Lower leg skin (tissue), 4 donors: ENCODE results near the gene ACVRL1. TPM values are rescaled to one million over a fixed set of nuclear protein-coding genes. Genes with fewer than 3 reads are reported as not detected.

Experiments
- DNase-seq, 2 donors: peaks; one replicate each; pipeline ENCODE4 v3.0.0-alpha.2; 2019; ENCODE audit warnings: low spot score in 2 of 2
- H3K4me3 ChIP-seq: fragments of 200-600 bp; sonication (generic); 2 replicates; pipeline ENCODE4 v1.5.1; 2017; ENCODE audit warnings: mild to moderate bottlenecking, low read depth; ENCODE audit not compliant: poor library complexity, severe bottlenecking
- POLR2A ChIP-seq, 2 donors: fragments of 450-650 bp; IDR thresholded peaks; one replicate each; pipeline ENCODE4 v1.6.1; 2016 to 2017; ENCODE audit warnings: antibody characterized with exemption in 2 of 2, mild to moderate bottlenecking in 1 of 2, moderate library complexity in 1 of 2
- WGBS, 2 donors: methylation state at CpG; one replicate each; pipeline ENCODE4 v1.1.5; 2018; 5-methylcytosine and 5-hydroxymethylcytosine counted together
- intact Hi-C: fragments of 100-400 bp; cut with DNase I; formaldehyde crosslinking; loops from one replicate; pipeline ENCODE4 v1.15.0; 2023; ENCODE audit warnings: low total_unique reads
- total RNA-seq, 4 donors: library from RNA; depleted of rRNA; stranded (reverse); fragments of >200 nt; gene quantifications; one replicate each; pipeline ENCODE4 v1.1.0, GENCODE V29; 2016
- TF ChIP-seq, protein P1 (sequence below), 3 donors: fragments of 450-650 bp; IDR thresholded peaks; one replicate each; pipeline ENCODE4 v1.5.1; 2016; ENCODE audit warnings: antibody characterized with exemption in 3 of 3, mild to moderate bottlenecking in 3 of 3, moderate library complexity in 2 of 3

ACVRL1 gene
- total RNA-seq, 4 donors from 2014 or later, result 12.9 to 99.8 (median 39.9) TPM

- intact Hi-C loops, result no loop called here
- no peak overlapping the region for H3K4me3 ChIP-seq
- TF ChIP-seq POLR2A (IDR thresholded peaks at IDR 0.05), result no peak
- TF ChIP-seq, protein P1, sequence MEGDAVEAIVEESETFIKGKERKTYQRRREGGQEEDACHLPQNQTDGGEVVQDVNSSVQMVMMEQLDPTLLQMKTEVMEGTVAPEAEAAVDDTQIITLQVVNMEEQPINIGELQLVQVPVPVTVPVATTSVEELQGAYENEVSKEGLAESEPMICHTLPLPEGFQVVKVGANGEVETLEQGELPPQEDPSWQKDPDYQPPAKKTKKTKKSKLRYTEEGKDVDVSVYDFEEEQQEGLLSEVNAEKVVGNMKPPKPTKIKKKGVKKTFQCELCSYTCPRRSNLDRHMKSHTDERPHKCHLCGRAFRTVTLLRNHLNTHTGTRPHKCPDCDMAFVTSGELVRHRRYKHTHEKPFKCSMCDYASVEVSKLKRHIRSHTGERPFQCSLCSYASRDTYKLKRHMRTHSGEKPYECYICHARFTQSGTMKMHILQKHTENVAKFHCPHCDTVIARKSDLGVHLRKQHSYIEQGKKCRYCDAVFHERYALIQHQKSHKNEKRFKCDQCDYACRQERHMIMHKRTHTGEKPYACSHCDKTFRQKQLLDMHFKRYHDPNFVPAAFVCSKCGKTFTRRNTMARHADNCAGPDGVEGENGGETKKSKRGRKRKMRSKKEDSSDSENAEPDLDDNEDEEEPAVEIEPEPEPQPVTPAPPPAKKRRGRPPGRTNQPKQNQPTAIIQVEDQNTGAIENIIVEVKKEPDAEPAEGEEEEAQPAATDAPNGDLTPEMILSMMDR (IDR thresholded peaks at IDR 0.05), result no peak
- DNase-seq, result peak in 1 of 2 donors; percentile 56
- 91 to 93% methylated on average over 11 of the region's 11 CpGs for WGBS, 2 donors
Observed at GRCh38 chr12:51901881-51902280, 5.4 kb upstream of the ACVRL1 start.

- DNase-seq, result peak in 1 of 2 donors; percentile 83
- TF ChIP-seq, protein P1 (IDR thresholded peaks at IDR 0.05), result no peak
- no peak for TF ChIP-seq POLR2A (IDR thresholded peaks at IDR 0.05)
- intact Hi-C loops, result no loop called here
- no peak overlapping the region for H3K4me3 ChIP-seq
Observed at GRCh38 chr12:51904951-51905470, 2.3 kb upstream of the ACVRL1 start.

- TF ChIP-seq, protein P1 (IDR thresholded peaks at IDR 0.05), result no peak
- TF ChIP-seq POLR2A (IDR thresholded peaks at IDR 0.05), result no peak
- H3K4me3 ChIP-seq, result no peak overlapping the region
- 38% methylated on average over 18 of the region's 18 CpGs for WGBS, 2 donors
- DNase-seq, result peak; percentile 83 to 96
- intact Hi-C loops, result no loop called here
Observed at GRCh38 chr12:51905471-51906429, 1.6 kb upstream of the ACVRL1 start.

DNA sequence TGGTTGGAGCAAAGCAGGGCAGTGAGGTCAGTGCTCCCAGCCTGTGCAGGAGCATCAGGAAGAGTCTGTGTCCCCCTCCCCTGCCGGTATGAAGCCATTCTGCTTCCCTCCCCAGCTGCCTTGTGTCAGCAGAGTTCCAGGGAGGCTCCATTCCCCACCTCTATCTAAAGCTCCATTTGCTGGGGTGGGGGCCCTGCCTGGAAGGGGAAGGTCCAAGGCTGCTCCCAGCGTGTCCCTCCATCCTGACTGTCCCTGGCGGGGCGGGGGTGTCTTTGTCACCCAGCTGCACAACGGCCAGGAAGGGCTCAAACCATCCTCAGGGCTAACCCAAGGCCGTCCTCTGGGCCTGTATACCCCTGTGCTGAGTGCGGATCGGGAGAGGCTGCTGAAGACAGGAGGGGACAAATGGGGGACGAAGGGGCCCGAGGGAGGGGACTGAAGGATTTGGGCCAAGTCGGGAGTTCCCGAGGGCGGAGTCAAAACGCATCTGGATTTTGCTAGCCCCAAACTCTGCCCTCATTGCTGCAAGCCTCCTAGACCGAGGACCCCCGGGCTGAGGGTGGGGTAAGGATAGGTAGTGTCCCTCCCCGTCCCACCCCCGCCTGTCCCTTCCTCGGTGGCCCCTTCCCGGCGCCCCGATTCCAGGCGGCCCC, 748 bp upstream of the ACVRL1 start:
- DNase-seq, result peak in 1 of 2 donors; percentile 90
- peak overlapping the region; percentile 53 for H3K4me3 ChIP-seq
- WGBS, 2 donors, result 18 to 34% methylated on average over 16 to 17 of the region's 23 CpGs
- TF ChIP-seq, protein P1 (IDR thresholded peaks at IDR 0.05), result no peak
- TF ChIP-seq POLR2A (IDR thresholded peaks at IDR 0.05), result no peak
- intact Hi-C loops, result no loop called here

GRCh38 chr12:51907856-51908425, 637 bp downstream of the ACVRL1 start:
- intact Hi-C loops, result no loop called here
- 63 to 64% methylated on average over 7 of the region's 7 CpGs for WGBS, 2 donors
- no peak for TF ChIP-seq POLR2A (IDR thresholded peaks at IDR 0.05)
- TF ChIP-seq, protein P1 (IDR thresholded peaks at IDR 0.05), result no peak
- H3K4me3 ChIP-seq, result peak overlapping the region; percentile 53
- DNase-seq, result peak in 1 of 2 donors; percentile 80
